Measurements from ENCODE around the gene FAM8A1.

DNA sequence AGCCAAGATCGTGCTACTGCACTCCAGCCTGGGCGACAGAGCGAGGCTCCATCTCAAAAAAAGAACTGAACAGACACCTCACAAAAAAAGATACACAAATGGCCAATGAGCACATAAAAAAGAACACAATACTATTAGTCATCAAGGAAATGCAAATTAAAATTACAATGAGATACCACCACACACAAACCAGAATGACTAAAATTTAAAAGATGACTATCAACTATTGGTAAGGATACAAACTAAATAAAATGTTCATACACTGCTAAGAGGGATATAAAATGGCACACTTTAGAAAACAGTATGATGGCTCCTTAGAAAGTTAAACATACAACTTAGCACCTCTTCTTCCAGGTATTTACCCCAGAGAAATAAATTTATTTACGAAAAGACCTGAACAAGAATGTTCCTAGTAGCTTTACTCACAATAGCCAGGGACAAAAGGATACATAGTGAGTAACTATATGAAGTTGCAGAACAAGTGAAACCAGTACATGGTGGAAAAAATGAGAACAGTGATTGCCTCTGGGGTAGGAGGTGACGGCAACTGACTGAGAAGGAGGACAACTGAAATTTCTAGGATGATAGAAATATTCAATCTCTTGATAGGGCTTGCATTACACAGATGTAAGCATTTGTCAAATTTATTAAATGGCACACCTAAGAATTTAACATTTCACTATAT lies 53.2 kb downstream of the FAM8A1 start:
- TF ChIP-seq CTCF (IDR thresholded peaks at IDR 0.05; ENCODE audit: low read length) (no peak), EZH2 (optimal IDR thresholded peaks at IDR 0.05; ENCODE audit: low read depth, low read length) (no peak), EZH2phosphoT487 (IDR thresholded peaks at IDR 0.05; ENCODE audit: low read length) (no peak)
